MM.1S (cell line): ENCODE measurements around the gene SLA2.

Experiments
- CTCF ChIP-seq: fragments of 300-600 bp; sonication (generic); IDR thresholded peaks from 2 replicates; pipeline ENCODE4 v1.5.1; 2016; ENCODE audit warnings: antibody characterized with exemption, low read length, mixed read lengths
- EZH2 ChIP-seq: fragments of 300-600 bp; sonication (generic); optimal IDR thresholded peaks from 2 replicates; pipeline ENCODE3; 2017; ENCODE audit warnings: low read depth, mild to moderate bottlenecking, antibody characterized with exemption, low read length, mixed read lengths
- EZH2phosphoT487 ChIP-seq: fragments of 300-600 bp; sonication (generic); IDR thresholded peaks from 2 replicates; pipeline ENCODE4 v1.6.1; 2018; ENCODE audit warnings: antibody characterized with exemption, low read length

GRCh38 chr20:36562724-36563123 is 83.3 kb downstream of the SLA2 start:
- TF ChIP-seq CTCF, result no peak
- no peak for TF ChIP-seq EZH2
- no peak for TF ChIP-seq EZH2phosphoT487
